ENCODE measurements around the gene PLCB1.

Gene PLCB1

GRCh38 chr20:8356806-8357205, 224.7 kb downstream of the PLCB1 start:
- no peak for TF ChIP-seq FOXP2 (optimal IDR thresholded peaks at IDR 0.05; ENCODE audit: borderline replicate concordance, extremely low read depth, extremely low read length, insufficient read depth)
- TF ChIP-seq, protein P1, sequence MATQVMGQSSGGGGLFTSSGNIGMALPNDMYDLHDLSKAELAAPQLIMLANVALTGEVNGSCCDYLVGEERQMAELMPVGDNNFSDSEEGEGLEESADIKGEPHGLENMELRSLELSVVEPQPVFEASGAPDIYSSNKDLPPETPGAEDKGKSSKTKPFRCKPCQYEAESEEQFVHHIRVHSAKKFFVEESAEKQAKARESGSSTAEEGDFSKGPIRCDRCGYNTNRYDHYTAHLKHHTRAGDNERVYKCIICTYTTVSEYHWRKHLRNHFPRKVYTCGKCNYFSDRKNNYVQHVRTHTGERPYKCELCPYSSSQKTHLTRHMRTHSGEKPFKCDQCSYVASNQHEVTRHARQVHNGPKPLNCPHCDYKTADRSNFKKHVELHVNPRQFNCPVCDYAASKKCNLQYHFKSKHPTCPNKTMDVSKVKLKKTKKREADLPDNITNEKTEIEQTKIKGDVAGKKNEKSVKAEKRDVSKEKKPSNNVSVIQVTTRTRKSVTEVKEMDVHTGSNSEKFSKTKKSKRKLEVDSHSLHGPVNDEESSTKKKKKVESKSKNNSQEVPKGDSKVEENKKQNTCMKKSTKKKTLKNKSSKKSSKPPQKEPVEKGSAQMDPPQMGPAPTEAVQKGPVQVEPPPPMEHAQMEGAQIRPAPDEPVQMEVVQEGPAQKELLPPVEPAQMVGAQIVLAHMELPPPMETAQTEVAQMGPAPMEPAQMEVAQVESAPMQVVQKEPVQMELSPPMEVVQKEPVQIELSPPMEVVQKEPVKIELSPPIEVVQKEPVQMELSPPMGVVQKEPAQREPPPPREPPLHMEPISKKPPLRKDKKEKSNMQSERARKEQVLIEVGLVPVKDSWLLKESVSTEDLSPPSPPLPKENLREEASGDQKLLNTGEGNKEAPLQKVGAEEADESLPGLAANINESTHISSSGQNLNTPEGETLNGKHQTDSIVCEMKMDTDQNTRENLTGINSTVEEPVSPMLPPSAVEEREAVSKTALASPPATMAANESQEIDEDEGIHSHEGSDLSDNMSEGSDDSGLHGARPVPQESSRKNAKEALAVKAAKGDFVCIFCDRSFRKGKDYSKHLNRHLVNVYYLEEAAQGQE (IDR thresholded peaks at IDR 0.05; ENCODE audit: insufficient read depth in 1 of 2, low read depth in 2 of 2, low read length in 2 of 2): no peak

GRCh38 chr20:8357703-8358102, 225.6 kb downstream of the PLCB1 start:
- TF ChIP-seq TAF1 (IDR thresholded peaks at IDR 0.05; ENCODE audit: borderline replicate concordance, insufficient read depth, low read length) (no peak), POLR2AphosphoS5 (IDR thresholded peaks at IDR 0.05; ENCODE audit: low read depth, low read length) (no peak)
- TF ChIP-seq, protein P1 (IDR thresholded peaks at IDR 0.05; ENCODE audit: insufficient read depth in 1 of 2, low read depth in 2 of 2, low read length in 2 of 2): no peak

- TF ChIP-seq POLR2AphosphoS5 (IDR thresholded peaks at IDR 0.05; ENCODE audit: low read depth, low read length): no peak
- TF ChIP-seq, protein P1 (IDR thresholded peaks at IDR 0.05; ENCODE audit: insufficient read depth in 1 of 2, low read depth in 2 of 2, low read length in 2 of 2): no peak
- TF ChIP-seq TAF1 (IDR thresholded peaks at IDR 0.05; ENCODE audit: borderline replicate concordance, insufficient read depth, low read length): no peak
- TF ChIP-seq SIN3A (IDR thresholded peaks at IDR 0.05; ENCODE audit: borderline replicate concordance, insufficient read depth, low read length): no peak
- TF ChIP-seq FOXP2 (optimal IDR thresholded peaks at IDR 0.05; ENCODE audit: borderline replicate concordance, extremely low read depth, extremely low read length, insufficient read depth): no peak
These were observed 228.0 kb downstream of the PLCB1 start for GRCh38 chr20:8360035-8360434.

GRCh38 chr20:8361006-8361652, 229.1 kb downstream of the PLCB1 start:
- TF ChIP-seq FOXP2 (optimal IDR thresholded peaks at IDR 0.05; ENCODE audit: borderline replicate concordance, extremely low read depth, extremely low read length, insufficient read depth) (no peak), SIN3A (IDR thresholded peaks at IDR 0.05; ENCODE audit: borderline replicate concordance, insufficient read depth, low read length) (no peak), TAF1 (IDR thresholded peaks at IDR 0.05; ENCODE audit: borderline replicate concordance, insufficient read depth, low read length) (no peak), POLR2AphosphoS5 (IDR thresholded peaks at IDR 0.05; ENCODE audit: low read depth, low read length) (no peak)
- TF ChIP-seq, protein P1 (IDR thresholded peaks at IDR 0.05; ENCODE audit: insufficient read depth in 1 of 2, low read depth in 2 of 2, low read length in 2 of 2): no peak

- TF ChIP-seq SIN3A (IDR thresholded peaks at IDR 0.05; ENCODE audit: borderline replicate concordance, insufficient read depth, low read length) (no peak), POLR2AphosphoS5 (IDR thresholded peaks at IDR 0.05; ENCODE audit: low read depth, low read length) (no peak), FOXP2 (optimal IDR thresholded peaks at IDR 0.05; ENCODE audit: borderline replicate concordance, extremely low read depth, extremely low read length, insufficient read depth) (no peak), TAF1 (IDR thresholded peaks at IDR 0.05; ENCODE audit: borderline replicate concordance, insufficient read depth, low read length) (no peak)
These were observed 229.7 kb downstream of the PLCB1 start for GRCh38 chr20:8361779-8362178.
